HUDEP-2 (cell line): Measurements from ENCODE around the gene UGT1A10.

Source experiments
- DNase-seq, 76 experiments: peaks; one replicate each; lab custom pipeline; 2025; ENCODE audit not compliant: unreplicated experiment in 76 of 76; lab: John Stamatoyannopoulos, UW

The UGT1A10 gene

GRCh38 chr2:233768076-233768475, 131.8 kb downstream of the UGT1A10 start:
- no peak for DNase-seq

- DNase-seq = no peak
Measured at GRCh38 chr2:233769260-233769659, 133.0 kb downstream of the UGT1A10 start.

- DNase-seq = no peak
Measured at GRCh38 chr2:233772153-233772552, 135.9 kb downstream of the UGT1A10 start.

GRCh38 chr2:233772583-233772982, 136.3 kb downstream of the UGT1A10 start:
- no peak for DNase-seq

GRCh38 chr2:233773854-233774253, 137.6 kb downstream of the UGT1A10 start:
- DNase-seq = no peak

- DNase-seq = no peak
Measured at GRCh38 chr2:233775414-233775813, 139.2 kb downstream of the UGT1A10 start.

- DNase-seq = no peak
Measured at GRCh38 chr2:233778030-233778429, 141.8 kb downstream of the UGT1A10 start, which contains the start of gene MROH2A. TSS of gene MROH2A (plus strand) at chr2:233778330. CDS start at chr2:233779359, 1,029 bp downstream.

- no peak for DNase-seq
Measured at GRCh38 chr2:233779722-233780121, 143.5 kb downstream of the UGT1A10 start.

- no peak for DNase-seq
Measured at GRCh38 chr2:233780771-233781170, 144.5 kb downstream of the UGT1A10 start.

- no peak for DNase-seq
Measured at GRCh38 chr2:233789554-233789953, 153.3 kb downstream of the UGT1A10 start.

- DNase-seq = no peak
Measured at GRCh38 chr2:233791151-233791882, 155.1 kb downstream of the UGT1A10 start.

GRCh38 chr2:233791883-233792329, 155.7 kb downstream of the UGT1A10 start:
- DNase-seq = no peak

GRCh38 chr2:233792720-233793119, 156.5 kb downstream of the UGT1A10 start:
- DNase-seq = no peak

- DNase-seq = no peak
Measured at GRCh38 chr2:233793465-233794127, 157.3 kb downstream of the UGT1A10 start.

GRCh38 chr2:233794128-233794658, 157.9 kb downstream of the UGT1A10 start:
- no peak for DNase-seq

GRCh38 chr2:233795735-233796171, 159.5 kb downstream of the UGT1A10 start:
- DNase-seq = no peak

- peak in 3 of 76 experiments; percentile 0 to 23 (median 5) for DNase-seq
Measured at GRCh38 chr2:233796254-233796653, 160.0 kb downstream of the UGT1A10 start.

- DNase-seq = no peak
Measured at GRCh38 chr2:233798335-233799086, 162.3 kb downstream of the UGT1A10 start.

- DNase-seq = no peak
Measured at GRCh38 chr2:233799087-233799665, 162.9 kb downstream of the UGT1A10 start.

GRCh38 chr2:233799716-233800115, 163.5 kb downstream of the UGT1A10 start:
- DNase-seq = no peak

- DNase-seq = no peak
Measured at GRCh38 chr2:233800208-233800607, 164.0 kb downstream of the UGT1A10 start.
